Natural killer cell (primary cell): ENCODE results near the gene KTN1. TPM values are rescaled to one million over a fixed set of nuclear protein-coding genes. Genes with fewer than 3 reads are reported as not detected.

Experiments used
- ATAC-seq, 3 donors: fragments of 150-1000 bp in 2 of 3; fragments of 200-7000 bp in 1 of 3; cut with Tn5 transposase; 1 replicate in 1 of 3; 2 replicates in 2 of 3; pipeline ENCODE4 v1.10.0; 2021; ENCODE audit warnings: mild to moderate bottlenecking in 2 of 3, moderate library complexity in 2 of 3
- DNase-seq, 2 donors: peaks; one replicate each; pipeline versions ENCODE4 v3.0.0 to v3.0.0-alpha.2; 2013 to 2021; ENCODE audit warnings: mixed read lengths in 1 of 2
- H3K27ac ChIP-seq: one replicate; pipeline ENCODE4 v1.5.1; 2013; ENCODE audit warnings: mild to moderate bottlenecking, low read length
- H3K27me3 ChIP-seq: one replicate; pipeline ENCODE4 v1.6.1; 2013; ENCODE audit warnings: low read length; ENCODE audit not compliant: control insufficient read depth, insufficient read depth
- H3K36me3 ChIP-seq: one replicate; pipeline ENCODE4 v1.6.1; 2013; ENCODE audit warnings: low read length; ENCODE audit not compliant: control insufficient read depth, insufficient read depth
- H3K4me1 ChIP-seq: one replicate; pipeline ENCODE4 v1.6.1; 2013; ENCODE audit warnings: low read length; ENCODE audit not compliant: control insufficient read depth, insufficient read depth
- H3K4me3 ChIP-seq: one replicate; pipeline ENCODE4 v1.5.1; 2013; ENCODE audit warnings: low read length
- H3K9me3 ChIP-seq: one replicate; pipeline ENCODE4 v1.6.1; 2013; ENCODE audit warnings: low read length; ENCODE audit not compliant: control insufficient read depth, insufficient read depth
- H3K27ac Mint-ChIP-seq, 2 donors: one replicate each; pipeline ENCODE4 v1.8.0; 2022; ENCODE audit warnings: mild to moderate bottlenecking in 2 of 2, mixed read lengths in 2 of 2, moderate library complexity in 1 of 2
- H3K27me3 Mint-ChIP-seq, 2 donors: one replicate each; pipeline ENCODE4 v1.8.0; 2022; ENCODE audit warnings: low read depth in 2 of 2, mixed read lengths in 2 of 2
- H3K36me3 Mint-ChIP-seq: one replicate; pipeline ENCODE4 v1.8.0; 2022; ENCODE audit warnings: mixed read lengths
- H3K4me1 Mint-ChIP-seq, 2 donors: one replicate each; pipeline ENCODE4 v1.8.0; 2022; ENCODE audit warnings: mixed read lengths in 2 of 2
- H3K4me3 Mint-ChIP-seq: one replicate; pipeline ENCODE4 v1.8.0; 2022; ENCODE audit warnings: mild to moderate bottlenecking, moderate library complexity, mixed read lengths
- H3K9me3 Mint-ChIP-seq, 2 donors: one replicate each; pipeline ENCODE4 v1.8.0; 2022; ENCODE audit warnings: mixed read lengths in 2 of 2
- WGBS: methylation state at CpG from one replicate; pipeline ENCODE4 v1.1.7; 2013; ENCODE audit warnings: missing lambda C conversion rate; ENCODE audit not compliant: insufficient coverage; 5-methylcytosine and 5-hydroxymethylcytosine counted together
- intact Hi-C: fragments of 100-400 bp; cut with micrococcal nuclease; formaldehyde crosslinking; loops from one replicate; pipeline ENCODE4 v1.14.2; 2022
- total RNA-seq, 4 donors: library from RNA; stranded (reverse); fragments of 120-200 nt in 1 of 4; gene quantifications; one replicate each; pipeline versions ENCODE4 v1.2.3 to v1.2.4, GENCODE V29; 2013 to 2022
- TF ChIP-seq, protein P1 (sequence below): fragments of 200-600 bp; IDR thresholded peaks from one replicate; pipeline ENCODE4 v1.8.0; 2022; ENCODE audit warnings: antibody characterized with exemption

The KTN1 gene
- total RNA-seq, 3 donors from 2014 or later (not counting 1 experiment from before 2014, with no cell fraction given), result 63.1 to 96.7 (median 72.8) TPM

- Mint-ChIP-seq H3K9me3 (peaks cover 3% of the 10 kb centered on the region in 2 donors), H3K27ac (no peak overlapping the region), H3K27me3 (peaks cover 10 to 11% of the 10 kb centered on the region in 2 donors), H3K4me1 (no peaks in the 10 kb centered on the region), H3K36me3 (peaks cover 7% of the 10 kb centered on the region), H3K4me3 (no peak overlapping the region)
- DNase-seq, result no peak
- ATAC-seq, result no peak
- no peaks in the 10 kb centered on the region for H3K4me1 ChIP-seq
- H3K9me3 ChIP-seq, result no peaks in the 10 kb centered on the region
- H3K27ac ChIP-seq, result no peak overlapping the region
- TF ChIP-seq, protein P1, sequence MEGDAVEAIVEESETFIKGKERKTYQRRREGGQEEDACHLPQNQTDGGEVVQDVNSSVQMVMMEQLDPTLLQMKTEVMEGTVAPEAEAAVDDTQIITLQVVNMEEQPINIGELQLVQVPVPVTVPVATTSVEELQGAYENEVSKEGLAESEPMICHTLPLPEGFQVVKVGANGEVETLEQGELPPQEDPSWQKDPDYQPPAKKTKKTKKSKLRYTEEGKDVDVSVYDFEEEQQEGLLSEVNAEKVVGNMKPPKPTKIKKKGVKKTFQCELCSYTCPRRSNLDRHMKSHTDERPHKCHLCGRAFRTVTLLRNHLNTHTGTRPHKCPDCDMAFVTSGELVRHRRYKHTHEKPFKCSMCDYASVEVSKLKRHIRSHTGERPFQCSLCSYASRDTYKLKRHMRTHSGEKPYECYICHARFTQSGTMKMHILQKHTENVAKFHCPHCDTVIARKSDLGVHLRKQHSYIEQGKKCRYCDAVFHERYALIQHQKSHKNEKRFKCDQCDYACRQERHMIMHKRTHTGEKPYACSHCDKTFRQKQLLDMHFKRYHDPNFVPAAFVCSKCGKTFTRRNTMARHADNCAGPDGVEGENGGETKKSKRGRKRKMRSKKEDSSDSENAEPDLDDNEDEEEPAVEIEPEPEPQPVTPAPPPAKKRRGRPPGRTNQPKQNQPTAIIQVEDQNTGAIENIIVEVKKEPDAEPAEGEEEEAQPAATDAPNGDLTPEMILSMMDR, result no peak
- no peaks in the 10 kb centered on the region for H3K36me3 ChIP-seq
- WGBS, result 87% methylated on average over 2 of the region's 2 CpGs
- no peak overlapping the region for H3K4me3 ChIP-seq
- intact Hi-C loops, result no loop called here
- H3K27me3 ChIP-seq, result no peaks in the 10 kb centered on the region
Measured at GRCh38 chr14:55539975-55540374, 40.0 kb upstream of the KTN1 start.

DNA sequence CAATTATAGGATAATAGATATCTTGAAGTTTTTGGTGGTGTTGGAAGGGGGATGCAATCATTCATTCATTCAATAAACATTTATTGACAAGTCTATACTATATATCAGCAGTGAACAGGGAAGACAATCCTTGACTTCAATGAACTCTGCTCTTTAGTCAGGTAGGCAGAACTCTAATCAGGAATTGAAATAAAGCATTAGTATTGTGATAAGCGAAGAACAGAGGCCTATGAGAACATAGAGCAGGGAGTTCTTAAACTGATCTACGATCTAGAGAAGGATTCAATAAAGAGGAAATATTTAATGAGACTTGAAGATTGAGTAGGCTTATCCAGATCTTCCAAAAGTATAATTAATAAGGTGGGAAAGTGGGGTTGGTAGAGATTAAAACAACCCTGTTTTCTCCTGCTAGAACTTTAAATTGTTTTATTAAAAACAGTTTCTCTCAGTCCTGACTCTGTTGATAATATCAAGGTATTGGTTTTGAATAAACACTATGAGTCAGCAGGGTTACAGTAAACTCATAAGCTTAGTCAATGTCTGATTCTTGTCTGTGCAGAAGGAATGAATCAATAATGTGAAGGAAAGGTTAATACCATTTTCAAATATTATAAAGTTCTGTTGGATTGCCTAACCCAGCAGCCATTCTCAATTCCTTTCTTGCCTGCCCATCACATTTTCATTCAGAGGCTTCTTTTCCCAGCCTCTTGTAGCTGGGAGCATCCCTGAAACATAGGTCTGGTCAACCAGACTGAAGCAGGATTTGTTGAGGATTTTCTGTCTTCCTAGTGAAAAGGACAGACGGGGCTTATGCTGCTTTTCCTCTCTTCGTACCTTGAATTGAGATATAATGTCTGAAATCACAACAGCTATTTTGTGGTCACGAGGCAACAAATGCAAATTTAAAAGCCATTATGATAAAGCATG is 38.9 kb upstream of the KTN1 start:
- WGBS, result 90% methylated on average over 4 of the region's 5 CpGs
- H3K9me3 Mint-ChIP-seq, result peaks cover 3% of the 10 kb centered on the region in 2 donors
- H3K36me3 Mint-ChIP-seq, result peaks cover 7% of the 10 kb centered on the region

DNA sequence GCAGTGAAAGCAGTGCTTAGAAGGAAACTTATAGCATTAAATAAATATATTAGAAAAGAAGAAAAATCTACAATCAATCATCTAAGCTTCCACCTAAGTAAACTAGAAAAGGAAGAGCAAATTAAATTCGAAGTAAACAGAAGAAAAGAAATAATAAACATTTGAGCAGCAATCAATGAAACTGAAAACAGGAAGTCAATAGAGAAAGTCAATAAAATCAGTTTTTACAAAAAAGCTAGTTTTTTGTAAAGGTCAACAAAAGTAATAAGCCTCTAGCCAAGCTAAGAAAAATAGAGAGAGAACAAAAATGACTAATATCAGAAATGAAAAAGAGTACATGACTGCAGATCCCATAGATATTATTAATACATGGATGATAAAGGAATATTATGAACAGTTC is 34.2 kb upstream of the KTN1 start:
- H3K9me3 Mint-ChIP-seq, result no peaks in the 10 kb centered on the region
- intact Hi-C loops, result no loop called here

More for the DNA sequence above, 38.9 kb upstream of the KTN1 start:
- Histone ChIP-seq H3K36me3 (no peaks in the 10 kb centered on the region), H3K4me3 (no peak overlapping the region), H3K9me3 (no peaks in the 10 kb centered on the region), H3K27me3 (no peaks in the 10 kb centered on the region), H3K4me1 (no peaks in the 10 kb centered on the region), H3K27ac (no peak overlapping the region)
- H3K27ac Mint-ChIP-seq, result no peak overlapping the region
- H3K27me3 Mint-ChIP-seq, result peaks cover 11 to 16% of the 10 kb centered on the region in 2 donors
- intact Hi-C loops, result no loop called here
- DNase-seq, result no peak
- no peaks in the 10 kb centered on the region for H3K4me1 Mint-ChIP-seq
- ATAC-seq, result no peak
- TF ChIP-seq, protein P1, result no peak
- no peak overlapping the region for H3K4me3 Mint-ChIP-seq

More for the DNA sequence above, 34.2 kb upstream of the KTN1 start:
- Histone ChIP-seq H3K27me3 (no peaks in the 10 kb centered on the region), H3K4me1 (no peaks in the 10 kb centered on the region), H3K27ac (no peak overlapping the region), H3K4me3 (no peak overlapping the region), H3K36me3 (no peaks in the 10 kb centered on the region), H3K9me3 (no peaks in the 10 kb centered on the region)
- Mint-ChIP-seq H3K27ac (no peak overlapping the region), H3K27me3 (peaks cover 16 to 23% of the 10 kb centered on the region in 2 donors), H3K36me3 (no peaks in the 10 kb centered on the region), H3K4me1 (no peaks in the 10 kb centered on the region), H3K4me3 (no peak overlapping the region)
- no CpG with 5 or more reads among the region's 1 CpG for WGBS
- DNase-seq (no peak), ATAC-seq (no peak)
- TF ChIP-seq, protein P1, result no peak
